Left ventricle myocardium inferior (tissue), 1 donor: ENCODE data around the gene ZNF132. TPM values are rescaled to one million over a fixed set of nuclear protein-coding genes. Genes with fewer than 3 reads are reported as not detected.
"Not testable (repeated sequence)": the region's sequence is repeated elsewhere in the genome, so short reads cannot be mapped to it uniquely, and the experiment has no call there.

Experiments used
- DNase-seq: peaks from one replicate; pipeline ENCODE4 v3.0.0-alpha.2; 2020
- H3K27ac ChIP-seq: fragments of 200-600 bp; replicated peaks from 2 replicates; pipeline ENCODE4 v1.8.0; 2021
- H3K27me3 ChIP-seq: fragments of 200-600 bp; 2 replicates; pipeline ENCODE4 v1.8.0; 2021; ENCODE audit warnings: low read depth
- H3K36me3 ChIP-seq: fragments of 200-600 bp; 2 replicates; pipeline ENCODE4 v1.8.0; 2021
- H3K4me1 ChIP-seq: fragments of 200-600 bp; 2 replicates; pipeline ENCODE4 v1.8.0; 2021
- H3K4me3 ChIP-seq: fragments of 200-600 bp; 2 replicates; pipeline ENCODE4 v1.8.0; 2021; ENCODE audit warnings: mild to moderate bottlenecking, moderate library complexity
- H3K9me3 ChIP-seq: fragments of 200-600 bp; replicated peaks from 2 replicates; pipeline ENCODE4 v1.8.0; 2021
- CTCF ChIP-seq: fragments of 200-600 bp; IDR thresholded peaks from 2 replicates; pipeline ENCODE4 v1.8.0; 2021; ENCODE audit warnings: antibody characterized with exemption, mild to moderate bottlenecking, borderline replicate concordance
- intact Hi-C: fragments of 100-400 bp; cut with micrococcal nuclease; formaldehyde crosslinking; loops from one replicate; pipeline ENCODE4 v1.11.0; 2022
- long read RNA-seq: library from polyadenylated mRNA; unstranded; transcript quantifications from one replicate; pipeline ENCODE4 v2.0.0, GENCODE V29; 2021
- total RNA-seq: library from RNA; stranded (reverse); fragmentation: NEBNext Ultra II Directional; extraction: Animal tissue kit (Norgen Biotek cat#: 25700); gene quantifications from one replicate; pipeline ENCODE4 v1.2.1, GENCODE V29; 2021
- donor health status: DM: no; HTN: yes; CAD: no; lungs with severe emphysema.

ZNF132 gene
- 5.7 TPM for total RNA-seq
- long read RNA-seq, partial matches to known transcripts: 0 of 5 reads
- long read RNA-seq, other reads (novel, unspliced or antisense): 0 of 5 reads

- peak within 1 kb of the TSS; percentile 82 for H3K27ac ChIP-seq
- no peaks in the 10 kb centered on the region for H3K27me3 ChIP-seq
- peaks cover 28% of the 10 kb centered on the region for H3K4me1 ChIP-seq
- peak within 1 kb of the TSS; percentile 84 for H3K4me3 ChIP-seq
- peaks cover 44% of the 10 kb centered on the region for H3K9me3 ChIP-seq
- intact Hi-C loops: no loop called here
- no peak for TF ChIP-seq CTCF
- DNase-seq: peak; percentile 97
- peaks cover 38% of the 10 kb centered on the region for H3K36me3 ChIP-seq
Measured at GRCh38 chr19:58439576-58440554, at the start of gene ZNF132. ZNF132 (minus strand) TSS chr19:58440153; CDS start chr19:58439821, 332 bp downstream.

- peaks cover 17% of the 10 kb centered on the region for H3K36me3 ChIP-seq
- H3K27me3 ChIP-seq, intact Hi-C loops, H3K4me3 ChIP-seq, H3K27ac ChIP-seq, H3K4me1 ChIP-seq, H3K9me3 ChIP-seq, DNase-seq: not testable (repeated sequence)
Measured at GRCh38 chr19:58484349-58484748, 44.4 kb upstream of the ZNF132 start.

GRCh38 chr19:58483776-58484175 lies 43.8 kb upstream of the ZNF132 start:
- Histone ChIP-seq H3K9me3 (no peaks in the 10 kb centered on the region), H3K36me3 (peaks cover 20% of the 10 kb centered on the region), H3K4me1 (no peaks in the 10 kb centered on the region), H3K27me3 (no peaks in the 10 kb centered on the region), H3K4me3 (no peak overlapping the region), H3K27ac (no peak overlapping the region)
- no peak for TF ChIP-seq CTCF
- DNase-seq: no peak
- intact Hi-C loops: no loop called here

GRCh38 chr19:58482372-58482771 lies 42.4 kb upstream of the ZNF132 start:
- Histone ChIP-seq H3K27me3 (no peaks in the 10 kb centered on the region), H3K27ac (no peak overlapping the region), H3K36me3 (peaks cover 24% of the 10 kb centered on the region), H3K4me1 (peaks cover under 1% of the 10 kb centered on the region), H3K9me3 (no peaks in the 10 kb centered on the region), H3K4me3 (no peak overlapping the region)
- no peak for DNase-seq
- intact Hi-C loops: no loop called here
- no peak for TF ChIP-seq CTCF

- no peak overlapping the region for H3K4me3 ChIP-seq
- no peak overlapping the region for H3K27ac ChIP-seq
- peaks cover 12% of the 10 kb centered on the region for H3K4me1 ChIP-seq
- DNase-seq: no peak
- no peak for TF ChIP-seq CTCF
- H3K36me3 ChIP-seq: peaks cover 24% of the 10 kb centered on the region
- intact Hi-C loops: no loop called here
- H3K27me3 ChIP-seq: no peaks in the 10 kb centered on the region
- H3K9me3 ChIP-seq: no peaks in the 10 kb centered on the region
Measured at GRCh38 chr19:58480831-58481230, 40.9 kb upstream of the ZNF132 start.

- H3K27ac ChIP-seq: no peak overlapping the region
- peaks cover 15% of the 10 kb centered on the region for H3K4me1 ChIP-seq
- intact Hi-C loops: no loop called here
- H3K4me3 ChIP-seq: no peak overlapping the region
- TF ChIP-seq CTCF: no peak
- no peak for DNase-seq
- peaks cover 24% of the 10 kb centered on the region for H3K36me3 ChIP-seq
- H3K27me3 ChIP-seq: no peaks in the 10 kb centered on the region
- H3K9me3 ChIP-seq: no peaks in the 10 kb centered on the region
Measured at GRCh38 chr19:58480481-58480830, 40.5 kb upstream of the ZNF132 start.
